Erythroblast (primary cell): ENCODE measurements around the gene MERTK.
"Not testable (repeated sequence)": the region's sequence is repeated elsewhere in the genome, so short reads cannot be mapped to it uniquely, and the experiment has no call there.

Source experiments
- DNase-seq, 2 experiments: peaks; one replicate each; lab custom pipeline; 2025; lab: John Stamatoyannopoulos, UW
- GATA1 ChIP-seq: IDR thresholded peaks from 2 replicates; pipeline ENCODE4 v1.6.1; 2011; ENCODE audit warnings: low read depth, mild to moderate bottlenecking, control low read depth, low read length, moderate library complexity
- POLR2A ChIP-seq: IDR thresholded peaks from 2 replicates; pipeline ENCODE4 v1.6.1; 2011; ENCODE audit warnings: mild to moderate bottlenecking, low read length

MERTK gene

GRCh38 chr2:111897924-111898702, at the start of gene MERTK:
Gene MERTK (plus strand): TSS chr2:111898607. CDS start chr2:111898736, 129 bp downstream.
- TF ChIP-seq POLR2A (no peak), GATA1 (no peak)
- peak; percentile 53 to 64 for DNase-seq

GRCh38 chr2:111850646-111851045, 47.8 kb upstream of the MERTK start:
- DNase-seq = peak; percentile 34 to 58

- DNase-seq = not testable (repeated sequence)
Measured at GRCh38 chr2:111852544-111852943, 45.9 kb upstream of the MERTK start.

GRCh38 chr2:111860005-111860404, 38.4 kb upstream of the MERTK start:
- not testable (repeated sequence) for DNase-seq

GRCh38 chr2:111865124-111865523, 33.3 kb upstream of the MERTK start:
- not testable (repeated sequence) for DNase-seq

GRCh38 chr2:111872806-111873205, 25.6 kb upstream of the MERTK start:
- not testable (repeated sequence) for DNase-seq

- DNase-seq = peak; percentile 90
- TF ChIP-seq GATA1 (no peak), POLR2A (peak; percentile 88)
Measured at GRCh38 chr2:111883661-111884591, 14.5 kb upstream of the MERTK start, which contains the start of gene ANAPC1. Gene ANAPC1 (minus strand): TSS chr2:111884193. CDS start chr2:111880825, 3,368 bp downstream.

- no peak for DNase-seq
- no peak for TF ChIP-seq POLR2A
- no peak for TF ChIP-seq GATA1
Measured at GRCh38 chr2:111884592-111884964, 13.8 kb upstream of the MERTK start.

- DNase-seq = peak; percentile 40 to 52
- TF ChIP-seq POLR2A = no peak
- TF ChIP-seq GATA1 = no peak
Measured at GRCh38 chr2:111896024-111896423, 2.4 kb upstream of the MERTK start.

GRCh38 chr2:111896576-111896975, 1.8 kb upstream of the MERTK start:
- TF ChIP-seq POLR2A = no peak
- no peak for TF ChIP-seq GATA1
- DNase-seq = peak in 1 of 2 experiments; percentile 14

- no peak for TF ChIP-seq GATA1
- no peak for TF ChIP-seq POLR2A
Measured at GRCh38 chr2:111897630-111897923, 830 bp upstream of the MERTK start.

GRCh38 chr2:111898703-111899514, 502 bp downstream of the MERTK start:
- DNase-seq = peak; percentile 27 to 46

More at GRCh38 chr2:111897630-111897923, 830 bp upstream of the MERTK start:
- DNase-seq = no peak

GRCh38 chr2:111900859-111901258, 2.5 kb downstream of the MERTK start:
- TF ChIP-seq POLR2A (no peak), GATA1 (no peak)
- DNase-seq = peak; percentile 18 to 37

More at GRCh38 chr2:111898703-111899514, 502 bp downstream of the MERTK start:
- TF ChIP-seq POLR2A (no peak), GATA1 (no peak)

GRCh38 chr2:111903516-111903915, 5.1 kb downstream of the MERTK start:
- no peak for DNase-seq
- TF ChIP-seq GATA1 = no peak
- no peak for TF ChIP-seq POLR2A
